ENCODE results near the gene KCTD2. TPM values are rescaled to one million over a fixed set of nuclear protein-coding genes. Genes with fewer than 3 reads are reported as not detected.

KCTD2 gene
- total RNA-seq, result 10 to 100 TPM; 23.6 to 46.1 (median 34.6) TPM

DNA sequence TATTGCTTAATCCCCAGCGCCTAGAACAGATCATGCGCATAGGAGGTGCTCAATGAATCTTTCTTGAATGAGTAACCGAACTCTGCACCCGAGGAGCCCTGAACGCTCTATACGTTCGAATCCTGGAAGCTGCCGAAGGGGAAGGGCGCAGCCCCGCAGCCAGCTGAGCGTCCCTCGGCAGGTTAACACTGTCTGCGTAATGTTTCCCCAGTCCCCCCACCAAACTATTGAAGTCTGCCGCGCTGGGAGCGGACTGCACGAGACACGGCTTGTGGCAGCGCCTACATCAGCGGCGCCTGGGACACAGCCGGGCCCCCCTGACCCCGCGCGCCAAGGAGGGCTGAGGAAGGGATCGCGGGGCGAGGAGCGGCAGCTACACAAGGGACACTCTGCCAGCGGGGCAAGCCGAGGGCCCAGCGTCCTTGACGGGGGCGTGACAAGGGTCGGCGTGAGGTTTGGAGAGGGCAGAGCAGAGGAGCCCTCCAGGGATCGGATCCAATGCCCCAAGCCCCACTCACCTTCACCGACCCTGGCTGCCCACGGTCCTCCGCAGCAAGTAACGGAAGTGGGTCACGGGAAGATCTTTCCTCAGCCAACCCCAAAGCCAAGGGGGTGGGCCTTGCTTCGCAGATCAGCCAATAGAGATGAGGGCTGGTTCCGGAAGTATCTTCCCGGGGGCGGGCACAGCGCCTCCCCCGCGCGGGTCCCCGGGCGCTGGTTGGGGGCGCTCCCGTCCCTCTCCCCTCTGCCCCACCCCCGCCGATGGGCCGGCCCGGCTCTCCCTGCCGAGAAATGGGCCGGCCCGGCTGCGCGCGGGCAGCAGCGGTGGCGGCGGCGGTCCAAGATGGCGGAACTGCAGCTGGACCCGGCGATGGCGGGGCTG lies at the start of gene KCTD2, which contains the start of gene ATP5PD:
TSS of gene KCTD2 (plus strand) at position 819 of the 883 bp plus-strand sequence. CDS start at position 845, 26 bp downstream.
TSS of gene ATP5PD (minus strand) at position 563 of the 883 bp plus-strand sequence. CDS start 4,319 bp downstream, outside the sequence.
- TF ChIP-seq, protein P1, sequence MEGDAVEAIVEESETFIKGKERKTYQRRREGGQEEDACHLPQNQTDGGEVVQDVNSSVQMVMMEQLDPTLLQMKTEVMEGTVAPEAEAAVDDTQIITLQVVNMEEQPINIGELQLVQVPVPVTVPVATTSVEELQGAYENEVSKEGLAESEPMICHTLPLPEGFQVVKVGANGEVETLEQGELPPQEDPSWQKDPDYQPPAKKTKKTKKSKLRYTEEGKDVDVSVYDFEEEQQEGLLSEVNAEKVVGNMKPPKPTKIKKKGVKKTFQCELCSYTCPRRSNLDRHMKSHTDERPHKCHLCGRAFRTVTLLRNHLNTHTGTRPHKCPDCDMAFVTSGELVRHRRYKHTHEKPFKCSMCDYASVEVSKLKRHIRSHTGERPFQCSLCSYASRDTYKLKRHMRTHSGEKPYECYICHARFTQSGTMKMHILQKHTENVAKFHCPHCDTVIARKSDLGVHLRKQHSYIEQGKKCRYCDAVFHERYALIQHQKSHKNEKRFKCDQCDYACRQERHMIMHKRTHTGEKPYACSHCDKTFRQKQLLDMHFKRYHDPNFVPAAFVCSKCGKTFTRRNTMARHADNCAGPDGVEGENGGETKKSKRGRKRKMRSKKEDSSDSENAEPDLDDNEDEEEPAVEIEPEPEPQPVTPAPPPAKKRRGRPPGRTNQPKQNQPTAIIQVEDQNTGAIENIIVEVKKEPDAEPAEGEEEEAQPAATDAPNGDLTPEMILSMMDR (IDR thresholded peaks at IDR 0.05), result no peak
- peak; percentile 94 for ATAC-seq (ENCODE audit: low FRiP score)
- peak; percentile 68 for DNase-seq (ENCODE audit: low spot score)

- TF ChIP-seq, protein P1 (IDR thresholded peaks at IDR 0.05), result no peak
Measured at GRCh38 chr17:74998783-74999182, 48.2 kb upstream of the KCTD2 start.

DNA sequence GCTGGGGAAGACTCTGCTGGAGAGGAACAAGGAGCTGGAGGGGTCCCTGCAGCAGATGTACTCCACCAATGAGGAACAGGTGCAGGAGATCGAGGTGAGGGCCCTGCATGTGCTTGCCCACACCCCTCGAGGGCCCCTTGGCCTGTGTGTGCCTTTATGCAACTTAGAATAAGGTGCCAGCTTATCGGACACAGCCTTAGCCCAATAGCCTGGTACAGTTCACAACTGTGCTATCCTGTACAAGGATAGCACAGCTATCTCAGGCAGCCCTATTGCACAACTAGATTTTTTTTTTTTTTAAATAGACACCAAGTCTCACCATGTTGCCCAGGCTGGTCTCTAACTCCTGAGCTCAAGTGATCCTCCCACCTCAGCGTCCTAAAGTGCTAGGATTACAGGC lies 47.5 kb upstream of the KCTD2 start:
- TF ChIP-seq, protein P1 (IDR thresholded peaks at IDR 0.05), result no peak
- no peak for DNase-seq (ENCODE audit: low spot score)
- ATAC-seq (ENCODE audit: low FRiP score), result no peak

More at GRCh38 chr17:74998783-74999182, 48.2 kb upstream of the KCTD2 start:
- ATAC-seq (ENCODE audit: low FRiP score) (no peak), DNase-seq (ENCODE audit: low spot score) (no peak)

DNA sequence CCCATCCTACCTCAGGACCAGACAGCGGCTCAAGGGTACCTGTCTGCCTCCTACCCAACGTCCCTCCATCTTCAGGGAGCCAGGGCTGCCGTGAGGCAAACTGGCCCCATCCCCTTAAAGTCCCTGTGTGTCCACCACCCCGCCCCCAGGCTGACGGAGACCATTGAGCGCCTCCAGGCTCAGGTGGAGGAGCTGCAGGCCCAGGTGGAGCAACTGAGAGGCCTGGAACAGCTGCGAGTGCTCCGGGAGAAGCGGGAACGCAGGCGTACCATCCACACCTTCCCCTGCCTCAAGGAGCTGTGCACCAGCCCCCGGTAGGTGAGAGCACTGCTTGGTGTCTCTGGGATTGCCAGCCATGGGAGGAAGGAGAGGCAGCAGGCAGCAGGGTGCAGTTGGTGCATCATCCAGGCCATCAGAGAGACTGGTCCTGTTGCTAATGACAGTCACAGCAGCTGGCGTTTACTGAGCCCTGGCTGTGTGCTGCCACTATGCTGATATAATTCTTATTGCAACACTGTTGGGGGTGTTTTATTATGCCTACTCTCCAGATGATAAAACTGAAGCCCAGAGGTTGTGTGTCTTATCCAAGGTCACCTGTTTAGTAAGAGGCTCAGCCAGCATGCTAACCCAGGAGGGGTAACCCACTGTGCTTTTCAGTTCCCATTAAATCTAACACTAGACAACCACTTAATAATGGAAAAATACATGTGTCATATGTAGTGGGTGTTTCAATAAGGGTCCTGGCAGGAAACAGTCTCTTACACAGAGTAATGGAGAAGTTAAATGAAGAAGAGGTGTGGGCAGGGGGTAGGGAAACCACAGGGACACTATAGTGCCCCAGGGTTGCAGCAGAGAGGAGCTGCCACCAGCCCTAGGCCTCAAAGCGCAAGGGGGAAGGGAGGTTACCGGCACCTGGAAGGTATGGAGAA lies 44.8 kb upstream of the KCTD2 start:
- TF ChIP-seq, protein P1 (IDR thresholded peaks at IDR 0.05), result no peak
- ATAC-seq (ENCODE audit: low FRiP score), result no peak
- DNase-seq (ENCODE audit: low spot score), result no peak

GRCh38 chr17:75003070-75003956 lies 43.7 kb upstream of the KCTD2 start:
- TF ChIP-seq, protein P1 (IDR thresholded peaks at IDR 0.05), result no peak
- ATAC-seq (ENCODE audit: low FRiP score) (no peak), DNase-seq (ENCODE audit: low spot score) (no peak)

DNA sequence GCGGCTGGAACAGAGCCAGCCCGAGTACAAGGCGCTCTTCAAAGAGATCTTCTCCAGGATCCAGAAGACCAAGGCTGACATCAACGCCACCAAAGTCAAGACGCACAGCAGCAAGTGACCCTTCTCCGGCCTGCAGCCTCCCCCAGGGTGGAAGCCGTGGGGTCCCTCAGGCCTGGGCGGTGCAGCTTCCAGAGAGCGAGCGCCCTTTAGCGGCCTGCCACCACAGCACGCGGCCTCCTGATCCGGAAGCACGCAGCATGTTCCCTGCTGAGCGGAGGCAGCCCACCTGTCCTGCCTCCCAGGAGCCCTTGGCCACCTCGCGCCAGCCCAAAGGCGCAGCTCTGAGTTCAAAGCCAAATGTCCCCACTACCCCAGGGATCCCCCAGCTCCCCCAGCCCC lies 43.1 kb upstream of the KCTD2 start:
- ATAC-seq (ENCODE audit: low FRiP score) (no peak), DNase-seq (ENCODE audit: low spot score) (no peak)
- TF ChIP-seq, protein P1 (IDR thresholded peaks at IDR 0.05), result no peak
